B cell (primary cell): ENCODE measurements around the gene PGAP3. TPM values are rescaled to one million over a fixed set of nuclear protein-coding genes. Genes with fewer than 3 reads are reported as not detected.

Source experiments
- ATAC-seq: fragments of 200-7000 bp; cut with Tn5 transposase; one replicate; pipeline ENCODE4 v1.10.0; 2021; ENCODE audit warnings: low read depth, mild to moderate bottlenecking, moderate number of reproducible peaks, moderate library complexity
- CTCF ChIA-PET: fragments of 350-600 bp; sonication (Branson Sonifier 250); formaldehyde crosslinking; loops from one replicate; lab custom pipeline; 2021; ENCODE audit warnings: antibody characterized with exemption, inconsistent platforms; lab: Charles Lee
- POLR2A ChIA-PET: fragments of 350-600 bp; sonication (Branson Sonifier 250); formaldehyde crosslinking; loops from one replicate; lab custom pipeline; 2021; ENCODE audit warnings: antibody characterized with exemption; lab: Charles Lee
- DNase-seq: peaks from one replicate; pipeline ENCODE4 v3.0.0; 2013
- H2AFZ ChIP-seq: 2 replicates; pipeline ENCODE4 v1.6.1; 2012; ENCODE audit warnings: mild to moderate bottlenecking, low read depth, low read length; ENCODE audit not compliant: insufficient read depth, poor library complexity, severe bottlenecking
- H3K27ac ChIP-seq, 2 donors: 1 replicate in 1 of 2; 2 replicates in 1 of 2; pipeline ENCODE4 v1.5.1; 2012 to 2013; ENCODE audit warnings: low read length in 2 of 2, mild to moderate bottlenecking in 2 of 2, moderate library complexity in 1 of 2
- H3K27me3 ChIP-seq, 4 experiments: fragments of 200-600 bp in 1 of 4; sonication (generic) in 1 of 4; replicated peaks in 1 of 4; 1 replicate in 2 of 4; 2 replicates in 2 of 4; pipeline versions ENCODE4 v1.6.1 to v1.7.0; 2013 to 2016; ENCODE audit warnings: low read length in 3 of 4, mild to moderate bottlenecking in 2 of 4, mixed read lengths in 1 of 4, moderate library complexity in 1 of 4; ENCODE audit not compliant: insufficient read depth in 4 of 4, control insufficient read depth in 3 of 4; ENCODE audit errors: control extremely low read depth in 1 of 4
- H3K36me3 ChIP-seq, 2 experiments: replicated peaks in 1 of 2; 1 replicate in 1 of 2; 2 replicates in 1 of 2; pipeline versions ENCODE4 v1.6.1 to v1.7.1; 2013; ENCODE audit warnings: low read length in 1 of 2; ENCODE audit not compliant: insufficient read depth in 2 of 2, control insufficient read depth in 1 of 2; ENCODE audit errors: control extremely low read depth in 1 of 2, extremely low read depth in 1 of 2
- H3K4me1 ChIP-seq, 2 donors: fragments of 200-600 bp in 1 of 2; sonication (generic) in 1 of 2; 1 replicate in 1 of 2; 2 replicates in 1 of 2; pipeline versions ENCODE4 v1.5.1 to v1.6.1; 2013 to 2017; ENCODE audit warnings: low read length in 2 of 2; ENCODE audit not compliant: control insufficient read depth in 2 of 2, insufficient read depth in 2 of 2
- H3K4me2 ChIP-seq: replicated peaks from 2 replicates; pipeline ENCODE3; 2012; ENCODE audit warnings: mild to moderate bottlenecking, low read depth, low read length; ENCODE audit not compliant: poor library complexity, severe bottlenecking
- H3K4me3 ChIP-seq, 5 experiments: fragments of 200-600 bp in 1 of 5; sonication (generic) in 1 of 5; 1 replicate in 3 of 5; 2 replicates in 2 of 5; pipeline versions ENCODE4 v1.5.1 to v1.7.0; 2011 to 2016; ENCODE audit warnings: low read length in 4 of 5, mild to moderate bottlenecking in 4 of 5, low read depth in 2 of 5, control low read depth in 1 of 5, moderate library complexity in 1 of 5; ENCODE audit not compliant: insufficient read depth in 1 of 5; ENCODE audit errors: control extremely low read depth in 1 of 5, extremely low read depth in 1 of 5
- H3K79me2 ChIP-seq: fragments of 200-600 bp; sonication (generic); one replicate; pipeline ENCODE4 v1.6.0; 2016; ENCODE audit warnings: low read length; ENCODE audit not compliant: control insufficient read depth, insufficient read depth
- H3K9ac ChIP-seq: fragments of 200-600 bp; sonication (generic); 2 replicates; pipeline ENCODE4 v1.6.1; 2017; ENCODE audit warnings: mild to moderate bottlenecking, low read length, moderate library complexity
- H3K9me3 ChIP-seq, 3 donors: one replicate each; pipeline versions ENCODE4 v1.6.1 to v1.7.1; 2013; ENCODE audit warnings: low read length in 2 of 3; ENCODE audit not compliant: control insufficient read depth in 2 of 3, insufficient read depth in 1 of 3; ENCODE audit errors: control extremely low read depth in 1 of 3
- H4K20me1 ChIP-seq: 2 replicates; pipeline ENCODE4 v1.6.0; 2012; ENCODE audit warnings: mild to moderate bottlenecking, low read length; ENCODE audit not compliant: insufficient read depth, control insufficient read depth, poor library complexity, severe bottlenecking
- H3K27ac Mint-ChIP-seq: one replicate; pipeline ENCODE4 v1.8.0; 2021; ENCODE audit warnings: mixed read lengths
- H3K27me3 Mint-ChIP-seq: one replicate; pipeline ENCODE4 v1.8.0; 2021; ENCODE audit warnings: mixed read lengths
- H3K4me1 Mint-ChIP-seq: one replicate; pipeline ENCODE4 v1.8.0; 2021; ENCODE audit warnings: mixed read lengths
- H3K4me3 Mint-ChIP-seq: one replicate; pipeline ENCODE4 v1.8.0; 2021; ENCODE audit warnings: mixed read lengths
- H3K9me3 Mint-ChIP-seq: one replicate; pipeline ENCODE4 v1.8.0; 2022; ENCODE audit warnings: mixed read lengths; ENCODE audit not compliant: insufficient read depth
- EZH2 ChIP-seq: IDR thresholded peaks from 2 replicates; pipeline ENCODE4 v1.6.1; 2012; ENCODE audit warnings: borderline replicate concordance, low read depth, mild to moderate bottlenecking, moderate library complexity, low read length; ENCODE audit not compliant: insufficient read depth, poor library complexity, severe bottlenecking
- WGBS: methylation state at CpG from one replicate; pipeline ENCODE4 v1.1.5; 2013; ENCODE audit warnings: missing lambda C conversion rate; ENCODE audit not compliant: insufficient coverage; 5-methylcytosine and 5-hydroxymethylcytosine counted together
- intact Hi-C: fragments of 100-400 bp; cut with micrococcal nuclease; formaldehyde crosslinking; loops from one replicate; pipeline ENCODE4 v1.10.0; 2022
- polyA plus RNA-seq: library from polyadenylated mRNA; depleted of rRNA; stranded (reverse); fragments of >200 nt; gene quantifications from 2 replicates; pipeline ENCODE4 v1.2.3, GENCODE V29; 2012
- total RNA-seq, 2 donors: library from RNA; stranded (reverse); fragments of 120-200 nt in 1 of 2; gene quantifications; 1 replicate in 1 of 2; 2 replicates in 1 of 2; pipeline versions ENCODE4 v1.2.3 to v1.2.4, GENCODE V29; 2013 to 2022
- TF ChIP-seq, protein P1 (sequence below): fragments of 200-600 bp; IDR thresholded peaks from one replicate; pipeline ENCODE4 v1.8.0; 2022; ENCODE audit warnings: antibody characterized with exemption, mild to moderate bottlenecking

The PGAP3 gene
- total and polyA plus RNA-seq, 2 donors (not counting 1 experiment from before 2014, with no cell fraction given), result 27.4 to 34.3 TPM

DNA sequence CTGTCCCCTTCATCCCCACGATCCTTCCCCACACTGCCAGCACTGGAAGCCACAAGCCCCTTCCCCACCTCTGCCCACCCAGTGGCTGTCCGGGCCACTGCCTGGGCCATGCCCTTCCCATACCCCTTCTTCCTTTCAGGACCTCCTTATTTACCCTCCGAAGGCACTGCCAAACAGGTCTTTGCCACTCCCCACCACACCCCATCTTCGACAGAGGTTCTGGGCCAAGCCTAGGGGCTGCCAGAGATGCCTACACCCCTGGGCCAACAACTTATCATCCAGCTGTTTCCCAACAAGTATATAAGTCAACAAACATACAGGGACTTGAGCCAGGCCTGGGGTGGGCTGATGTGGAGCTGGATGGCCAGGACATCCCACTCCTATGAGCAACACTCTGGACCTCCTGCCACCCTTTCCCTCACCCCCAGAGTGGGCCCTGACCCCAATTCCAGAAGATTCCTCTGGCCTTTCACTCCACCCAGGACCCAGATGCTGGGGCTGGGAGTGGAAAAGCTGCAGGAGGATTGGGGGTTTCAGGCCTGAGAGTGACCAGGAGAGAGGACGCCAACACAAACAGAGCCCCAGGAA, 62.6 kb downstream of the PGAP3 start:
- ChIA-PET POLR2A (interaction anchor here (0.9 to 1.0 kb wide), 2 partner anchors 63 to 150 kb away, joined by 4 to 5 read pairs; no protein-coding TSS in a partner anchor), CTCF (interaction anchor here (1.0 to 13.0 kb wide), 10 partner anchors 7 to 105 kb away, joined by 3 to 262 read pairs (median 5); partner anchors contain the start of genes MIEN1, PNMT, STARD3 and TCAP)
- DNase-seq (no peak), ATAC-seq (no peak)
- Mint-ChIP-seq H3K9me3 (no peaks in the 10 kb centered on the region), H3K4me1 (peaks cover 40% of the 10 kb centered on the region), H3K4me3 (peak overlapping the region; percentile 47), H3K27me3 (peaks cover 18% of the 10 kb centered on the region), H3K27ac (no peak overlapping the region)
- Histone ChIP-seq H3K4me2 (no peak overlapping the region), H2AFZ (no peak overlapping the region), H3K79me2 (peaks cover 7% of the 10 kb centered on the region), H3K27me3 (peaks cover 0 to 57% (median 17%) of the 10 kb centered on the region in 4 experiments), H3K36me3 (no peaks in the 10 kb centered on the region), H4K20me1 (no peaks in the 10 kb centered on the region), H3K27ac (no peak overlapping the region), H3K4me3 (no peak overlapping the region), H3K4me1 (peaks cover 33 to 41% of the 10 kb centered on the region in 2 donors), H3K9ac (no peak overlapping the region), H3K9me3 (no peaks in the 10 kb centered on the region)
- intact Hi-C loops, result no loop called here
- TF ChIP-seq EZH2, result no peak
- TF ChIP-seq, protein P1, sequence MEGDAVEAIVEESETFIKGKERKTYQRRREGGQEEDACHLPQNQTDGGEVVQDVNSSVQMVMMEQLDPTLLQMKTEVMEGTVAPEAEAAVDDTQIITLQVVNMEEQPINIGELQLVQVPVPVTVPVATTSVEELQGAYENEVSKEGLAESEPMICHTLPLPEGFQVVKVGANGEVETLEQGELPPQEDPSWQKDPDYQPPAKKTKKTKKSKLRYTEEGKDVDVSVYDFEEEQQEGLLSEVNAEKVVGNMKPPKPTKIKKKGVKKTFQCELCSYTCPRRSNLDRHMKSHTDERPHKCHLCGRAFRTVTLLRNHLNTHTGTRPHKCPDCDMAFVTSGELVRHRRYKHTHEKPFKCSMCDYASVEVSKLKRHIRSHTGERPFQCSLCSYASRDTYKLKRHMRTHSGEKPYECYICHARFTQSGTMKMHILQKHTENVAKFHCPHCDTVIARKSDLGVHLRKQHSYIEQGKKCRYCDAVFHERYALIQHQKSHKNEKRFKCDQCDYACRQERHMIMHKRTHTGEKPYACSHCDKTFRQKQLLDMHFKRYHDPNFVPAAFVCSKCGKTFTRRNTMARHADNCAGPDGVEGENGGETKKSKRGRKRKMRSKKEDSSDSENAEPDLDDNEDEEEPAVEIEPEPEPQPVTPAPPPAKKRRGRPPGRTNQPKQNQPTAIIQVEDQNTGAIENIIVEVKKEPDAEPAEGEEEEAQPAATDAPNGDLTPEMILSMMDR, result no peak
- 96% methylated on average over 4 of the region's 5 CpGs for WGBS

DNA sequence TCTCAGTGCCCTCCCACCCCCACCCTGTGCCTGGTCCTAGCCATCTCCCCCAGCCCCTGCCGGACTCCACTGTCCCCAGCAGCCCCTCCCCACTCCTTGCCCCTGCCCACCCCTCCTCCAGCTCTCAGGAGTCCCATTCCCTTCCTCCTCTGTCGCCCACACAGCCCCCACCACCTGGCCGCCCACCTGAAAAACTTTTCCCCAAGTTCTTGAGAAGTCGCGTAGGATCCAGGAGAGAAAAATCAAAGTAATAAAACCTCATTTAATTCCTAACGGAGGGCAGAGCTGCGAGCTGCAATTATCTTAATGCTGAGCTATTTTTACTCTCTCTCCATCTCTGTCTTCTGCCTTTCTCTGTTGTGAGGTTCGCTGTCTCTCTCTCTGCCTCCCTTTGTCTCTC, 63.5 kb downstream of the PGAP3 start:
- Histone ChIP-seq H3K4me3 (no peak overlapping the region), H2AFZ (no peak overlapping the region), H4K20me1 (no peaks in the 10 kb centered on the region), H3K27ac (no peak overlapping the region), H3K4me1 (peaks cover 33 to 41% of the 10 kb centered on the region in 2 donors), H3K9ac (no peak overlapping the region), H3K79me2 (peaks cover 7% of the 10 kb centered on the region), H3K4me2 (no peak overlapping the region), H3K9me3 (no peaks in the 10 kb centered on the region), H3K27me3 (peaks cover 0 to 47% (median 17%) of the 10 kb centered on the region in 4 experiments), H3K36me3 (no peaks in the 10 kb centered on the region)
- no peak for DNase-seq
- POLR2A ChIA-PET, result interaction anchor here (0.6 kb wide), 1 partner anchor 156 kb away, joined by 3 read pairs; no protein-coding TSS in a partner anchor
- TF ChIP-seq, protein P1, result no peak
- no peak for TF ChIP-seq EZH2
- Mint-ChIP-seq H3K27ac (no peak overlapping the region), H3K9me3 (no peaks in the 10 kb centered on the region), H3K4me1 (peaks cover 40% of the 10 kb centered on the region), H3K27me3 (peaks cover 17% of the 10 kb centered on the region), H3K4me3 (no peak overlapping the region)
- WGBS, result 85% methylated on average over 7 of the region's 8 CpGs
- no peak for ATAC-seq
- intact Hi-C loops, result loop anchor here (5.0 kb wide), 1 partner anchor 108 kb away; the partner anchor contains the start of gene MIEN1
- CTCF ChIA-PET, result interaction anchor here (0.6 to 13.0 kb wide), 15 partner anchors 8 to 474 kb away, joined by 3 to 262 read pairs (median 13); partner anchors contain the start of genes NEUROD2, PNMT, PSMD3 and STARD3
